GM13976 (cell line): ENCODE results near the gene DXO.
"Not testable (repeated sequence)": the region's sequence is repeated elsewhere in the genome, so short reads cannot be mapped to it uniquely, and the experiment has no call there.

Experiments used
- DNase-seq: peaks from one replicate; pipeline ENCODE4 v3.0.0; 2012; ENCODE audit warnings: low spot score
- in situ Hi-C: fragments of 300-500 bp; cut with MboI; formaldehyde crosslinking; loops from one replicate; pipeline ENCODE4 v1.12.0; 2022; ENCODE audit warnings: low sequenced_read_pairs, mixed read lengths, inconsistent platforms; ENCODE audit not compliant: unreplicated experiment
- TF ChIP-seq, protein P1 (sequence below): IDR thresholded peaks from 2 replicates; pipeline ENCODE4 v1.5.1; 2012; ENCODE audit warnings: borderline replicate concordance, mild to moderate bottlenecking; ENCODE audit not compliant: insufficient read depth; ENCODE audit errors: extremely low read depth, missing control alignments, control extremely low read depth

Gene DXO

GRCh38 chr6:31994421-31994820 is 22.5 kb upstream of the DXO start:
- DNase-seq, in situ Hi-C loops: not testable (repeated sequence)

DNA sequence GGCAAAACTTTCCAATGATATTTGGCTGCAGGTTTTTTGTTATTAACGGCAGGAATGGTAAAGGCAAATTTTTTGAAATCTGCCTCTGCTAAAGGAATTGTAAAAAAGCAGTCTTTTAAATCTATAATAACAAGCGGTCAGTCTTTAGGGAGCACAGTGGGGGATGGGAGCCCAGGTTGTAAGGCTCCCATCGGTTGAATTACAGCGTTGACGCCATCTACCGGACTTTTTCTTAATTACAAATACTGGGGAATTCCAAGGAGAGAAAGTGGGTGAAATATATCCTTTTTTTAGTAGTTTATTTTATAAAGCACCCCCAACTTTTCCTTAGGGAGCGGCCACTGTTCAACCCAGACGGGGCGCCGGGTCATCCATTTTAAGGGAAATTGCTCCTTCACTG is 17.4 kb upstream of the DXO start:
- in situ Hi-C loops, DNase-seq: not testable (repeated sequence)

DNA sequence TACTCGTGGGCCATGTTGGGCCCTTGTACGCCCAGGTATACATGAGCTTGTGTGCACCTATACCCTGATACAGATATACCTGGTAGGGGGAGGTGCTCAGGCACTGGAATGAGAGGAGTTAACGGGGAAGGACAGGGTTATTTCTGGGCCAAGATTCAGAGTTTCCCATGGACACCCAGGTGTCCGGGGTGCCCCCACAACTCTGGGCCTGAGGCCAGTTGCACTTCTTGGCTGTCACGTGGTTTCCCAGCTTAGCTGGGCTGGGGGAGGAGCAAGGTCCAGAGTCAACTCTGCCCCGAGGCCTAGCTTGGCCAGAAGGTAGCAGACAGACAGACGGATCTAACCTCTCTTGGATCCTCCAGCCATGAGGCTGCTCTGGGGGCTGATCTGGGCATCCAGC is 9.8 kb upstream of the DXO start, which contains the start of gene C4A:
Gene C4A, plus strand, starts transcription at position 314 of the 400 bp plus-strand sequence. Its CDS starts 51 bp downstream, at position 365.
- DNase-seq, in situ Hi-C loops: not testable (repeated sequence)

- in situ Hi-C loops, DNase-seq: not testable (repeated sequence)
These were observed 9.1 kb upstream of the DXO start for GRCh38 chr6:31980998-31981397.

- DNase-seq, in situ Hi-C loops: not testable (repeated sequence)
These were observed 8.4 kb upstream of the DXO start for GRCh38 chr6:31980195-31980876.

DNA sequence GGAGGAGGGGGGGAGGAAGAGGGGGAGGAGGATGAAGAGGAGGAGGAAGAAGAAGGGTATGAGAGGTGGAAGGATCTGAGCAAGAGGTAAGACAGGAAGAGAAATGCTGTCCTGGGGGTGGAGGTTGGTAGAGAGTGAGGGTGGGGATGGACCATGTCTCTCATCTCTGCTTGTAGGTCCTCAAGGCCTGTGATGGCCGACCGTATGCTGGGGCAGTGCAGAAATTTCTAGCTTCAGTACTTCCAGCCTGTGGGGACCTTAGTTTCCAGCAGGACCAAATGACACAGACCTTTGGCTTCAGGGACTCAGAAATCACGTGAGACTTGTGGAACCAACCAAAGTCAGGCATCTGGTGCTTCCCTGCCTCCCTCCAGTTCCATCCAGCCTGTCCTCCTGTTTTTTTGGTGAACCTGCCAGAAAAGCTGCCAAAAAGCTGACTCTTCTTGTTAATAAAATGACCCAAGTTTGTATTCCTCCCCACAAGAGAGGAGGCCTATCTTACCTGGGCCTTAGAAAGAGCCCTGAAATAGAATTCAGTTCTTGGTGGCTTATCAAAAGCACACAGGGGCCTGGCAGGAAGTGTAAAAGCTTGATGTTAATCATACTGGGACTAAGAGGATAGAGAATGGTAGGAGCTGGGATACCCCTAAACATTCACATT is 7.4 kb upstream of the DXO start:
- TF ChIP-seq, protein P1, sequence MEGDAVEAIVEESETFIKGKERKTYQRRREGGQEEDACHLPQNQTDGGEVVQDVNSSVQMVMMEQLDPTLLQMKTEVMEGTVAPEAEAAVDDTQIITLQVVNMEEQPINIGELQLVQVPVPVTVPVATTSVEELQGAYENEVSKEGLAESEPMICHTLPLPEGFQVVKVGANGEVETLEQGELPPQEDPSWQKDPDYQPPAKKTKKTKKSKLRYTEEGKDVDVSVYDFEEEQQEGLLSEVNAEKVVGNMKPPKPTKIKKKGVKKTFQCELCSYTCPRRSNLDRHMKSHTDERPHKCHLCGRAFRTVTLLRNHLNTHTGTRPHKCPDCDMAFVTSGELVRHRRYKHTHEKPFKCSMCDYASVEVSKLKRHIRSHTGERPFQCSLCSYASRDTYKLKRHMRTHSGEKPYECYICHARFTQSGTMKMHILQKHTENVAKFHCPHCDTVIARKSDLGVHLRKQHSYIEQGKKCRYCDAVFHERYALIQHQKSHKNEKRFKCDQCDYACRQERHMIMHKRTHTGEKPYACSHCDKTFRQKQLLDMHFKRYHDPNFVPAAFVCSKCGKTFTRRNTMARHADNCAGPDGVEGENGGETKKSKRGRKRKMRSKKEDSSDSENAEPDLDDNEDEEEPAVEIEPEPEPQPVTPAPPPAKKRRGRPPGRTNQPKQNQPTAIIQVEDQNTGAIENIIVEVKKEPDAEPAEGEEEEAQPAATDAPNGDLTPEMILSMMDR = no peak
- no peak for DNase-seq
- in situ Hi-C loops = no loop called here

GRCh38 chr6:31978831-31979230 is 6.9 kb upstream of the DXO start:
- no peak for DNase-seq
- TF ChIP-seq, protein P1 = no peak
- in situ Hi-C loops = no loop called here

GRCh38 chr6:31977816-31978431 is 6.0 kb upstream of the DXO start:
- no peak for DNase-seq
- in situ Hi-C loops = no loop called here
- TF ChIP-seq, protein P1 = no peak

DNA sequence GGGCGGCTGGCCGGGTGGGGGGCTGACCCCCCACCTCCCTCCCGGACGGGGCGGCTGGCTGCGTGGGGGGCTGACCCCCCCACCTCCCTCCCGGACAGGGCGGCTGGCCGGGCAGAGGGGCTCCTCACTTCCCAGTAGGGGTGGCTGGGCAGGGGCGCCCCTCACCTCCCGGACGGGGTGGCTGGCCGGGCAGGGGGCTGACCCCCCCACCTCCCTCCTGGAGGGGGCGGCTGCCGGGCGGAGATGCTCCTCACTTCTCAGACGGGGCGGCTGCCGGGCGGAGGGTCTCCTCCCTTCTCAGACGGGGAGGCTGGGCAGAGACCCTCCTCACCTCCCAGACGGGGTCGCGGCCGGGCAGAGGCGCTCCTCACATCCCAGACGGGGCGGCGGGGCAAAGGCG is 4.1 kb upstream of the DXO start:
- in situ Hi-C loops, DNase-seq: not testable (repeated sequence)
